ENCODE data around the gene NECTIN4.
A peak's percentile ranks its signal among the peaks of the same experiment; 100 is the strongest.
"Not testable (repeated sequence)": the region's sequence is repeated elsewhere in the genome, so short reads cannot be mapped to it uniquely, and the experiment has no call there.

NECTIN4 gene

GRCh38 chr1:161054232-161054631 lies 35.1 kb downstream of the NECTIN4 start:
- no peak for DNase-seq (ENCODE audit: low spot score)

DNA sequence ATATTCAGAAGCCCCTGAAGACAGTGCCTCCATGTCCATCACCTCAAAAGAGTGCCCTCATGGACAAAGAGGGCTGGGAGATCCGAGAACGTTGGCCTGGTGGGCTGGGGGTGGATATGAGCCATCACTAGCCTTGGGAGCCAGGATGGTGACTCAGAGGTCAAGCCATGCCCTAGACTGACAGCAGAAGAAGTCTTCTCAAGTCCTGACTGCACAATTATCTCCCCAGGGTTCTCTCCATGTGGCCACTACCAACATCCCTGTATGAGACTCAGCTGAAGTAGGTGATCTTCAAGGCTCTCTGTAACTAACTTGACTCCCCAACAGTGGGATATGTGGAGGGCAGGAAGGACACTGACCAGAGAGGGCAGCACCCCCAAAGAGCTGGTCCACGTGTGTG lies 36.5 kb downstream of the NECTIN4 start:
- DNase-seq (ENCODE audit: low spot score) = no peak

DNA sequence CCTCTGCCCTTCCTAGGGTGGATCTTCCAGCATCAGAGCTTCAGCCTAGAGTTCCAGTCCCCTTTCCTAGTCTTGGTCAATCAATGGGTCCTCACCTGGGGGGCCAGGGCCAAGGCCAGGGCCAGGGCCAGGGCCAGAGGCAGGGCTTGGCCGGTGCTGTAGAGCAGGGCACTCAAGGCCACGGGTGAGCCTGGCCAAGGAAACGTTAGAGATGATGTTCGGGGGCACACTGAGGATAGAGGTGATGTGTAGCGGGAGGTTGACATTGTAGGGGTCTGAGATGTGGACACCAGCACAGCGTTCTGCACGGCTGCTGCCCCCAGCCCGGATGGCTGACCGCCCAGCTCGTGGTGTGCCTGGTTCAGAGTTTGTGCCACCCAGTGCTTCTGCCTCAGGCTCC lies 38.1 kb downstream of the NECTIN4 start:
- DNase-seq (ENCODE audit: low spot score) = no peak

- DNase-seq (ENCODE audit: low spot score) = no peak
Observed at GRCh38 chr1:161048949-161049722, 40.2 kb downstream of the NECTIN4 start.

DNA sequence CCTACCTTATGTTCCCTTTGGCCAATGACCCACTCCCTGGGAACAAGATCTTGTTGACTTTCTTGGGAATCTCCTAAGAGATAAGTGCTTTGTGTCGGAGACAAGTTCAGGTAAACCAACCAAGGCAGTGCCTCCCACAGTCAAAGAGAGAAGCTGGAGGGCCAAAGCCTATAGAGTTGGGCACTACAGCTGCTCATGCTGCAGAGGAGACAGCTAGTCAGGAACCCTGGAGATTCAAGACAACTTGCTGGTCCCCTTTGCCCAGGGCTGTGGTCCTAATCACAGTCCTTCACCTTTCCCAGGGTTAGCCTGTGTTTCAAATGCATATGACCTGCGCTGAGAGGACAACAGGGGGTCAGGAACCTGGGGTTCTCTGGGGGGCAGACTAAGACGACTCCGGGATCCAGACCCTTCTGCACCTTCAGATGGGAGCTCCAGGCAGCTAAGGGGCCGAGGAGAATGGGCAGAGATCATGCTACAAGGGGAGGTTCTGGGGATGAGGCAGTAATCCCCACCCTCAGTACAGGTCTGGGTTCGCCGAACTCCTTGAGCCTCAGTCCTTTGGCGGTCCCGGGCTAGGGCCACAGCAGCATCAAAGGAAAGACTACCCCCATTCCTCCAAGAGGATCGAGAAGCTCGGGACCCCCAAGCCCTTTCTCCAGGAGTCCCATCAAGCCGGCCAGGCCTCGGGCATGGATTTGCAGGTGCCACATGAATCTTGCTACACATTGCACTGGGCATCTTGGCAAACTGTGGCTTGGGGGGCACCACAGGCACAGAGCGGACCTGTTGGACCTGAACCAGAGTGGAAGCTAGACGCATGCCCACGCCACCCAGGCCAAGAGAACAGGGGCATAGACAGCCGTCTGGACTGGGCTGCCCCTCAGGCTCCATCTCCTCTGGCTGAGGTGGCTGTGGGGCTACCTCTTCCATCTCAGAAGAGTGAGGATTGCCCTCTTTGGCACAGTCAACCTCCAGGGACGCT lies 41.6 kb downstream of the NECTIN4 start:
- DNase-seq (ENCODE audit: low spot score) = peak; percentile 54

DNA sequence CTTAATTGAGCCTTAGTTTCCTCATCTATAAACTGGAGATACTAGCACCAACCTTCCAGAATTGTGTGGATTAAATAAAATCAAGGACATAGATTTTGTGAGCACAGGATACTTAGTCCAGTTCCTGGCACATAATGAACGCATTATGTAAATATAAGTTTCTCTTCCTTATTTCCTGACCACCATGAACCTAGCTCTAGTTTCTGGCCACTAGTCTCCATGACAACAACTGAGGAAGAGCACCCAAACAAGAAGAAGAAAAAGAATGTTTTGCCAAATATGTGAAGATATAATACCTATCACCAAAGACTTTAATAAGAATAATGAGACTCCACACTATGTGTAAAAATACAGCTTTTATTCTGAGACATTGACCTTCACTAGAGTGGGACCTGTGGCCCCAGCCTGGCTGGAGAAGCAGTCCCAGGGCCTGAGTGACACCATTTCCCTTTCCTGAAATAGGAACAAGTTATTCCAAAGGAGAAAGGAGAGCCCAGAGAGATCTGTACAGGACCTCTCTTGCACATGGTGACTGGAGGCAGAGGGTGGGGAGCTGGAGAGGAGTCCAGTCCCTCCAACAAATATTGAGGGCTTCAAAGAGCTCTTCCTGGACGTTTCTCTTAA lies 42.6 kb downstream of the NECTIN4 start:
- DNase-seq (ENCODE audit: low spot score) = peak; percentile 92

- peak; percentile 99 for DNase-seq (ENCODE audit: low spot score)
Observed at GRCh38 chr1:161045736-161046604, 43.4 kb downstream of the NECTIN4 start, which contains the start of gene USF1. Gene USF1 (minus strand): TSS chr1:161045977. CDS start chr1:161043275, 2,702 bp downstream.

- peak; percentile 98 for DNase-seq (ENCODE audit: low spot score)
Observed at GRCh38 chr1:161044908-161045735, 44.2 kb downstream of the NECTIN4 start.

DNA sequence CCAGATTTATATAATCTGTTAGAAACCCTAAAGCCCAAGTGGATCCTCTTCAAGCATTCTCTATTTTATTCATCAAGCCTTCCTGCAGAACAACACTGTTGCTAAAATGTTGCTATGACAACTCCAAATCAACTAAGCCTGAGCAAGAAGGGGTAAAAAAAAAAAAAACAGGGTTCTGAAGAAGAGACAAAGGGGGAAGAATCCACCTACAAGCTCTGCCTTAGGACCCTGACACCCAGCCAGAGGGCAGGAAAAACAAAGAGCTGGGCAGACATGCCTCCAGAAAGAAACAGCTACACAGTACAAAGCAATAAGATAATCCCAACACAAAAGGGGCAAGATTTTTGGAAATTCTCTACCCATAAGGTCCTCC lies 44.8 kb downstream of the NECTIN4 start:
- DNase-seq (ENCODE audit: low spot score) = no peak

DNA sequence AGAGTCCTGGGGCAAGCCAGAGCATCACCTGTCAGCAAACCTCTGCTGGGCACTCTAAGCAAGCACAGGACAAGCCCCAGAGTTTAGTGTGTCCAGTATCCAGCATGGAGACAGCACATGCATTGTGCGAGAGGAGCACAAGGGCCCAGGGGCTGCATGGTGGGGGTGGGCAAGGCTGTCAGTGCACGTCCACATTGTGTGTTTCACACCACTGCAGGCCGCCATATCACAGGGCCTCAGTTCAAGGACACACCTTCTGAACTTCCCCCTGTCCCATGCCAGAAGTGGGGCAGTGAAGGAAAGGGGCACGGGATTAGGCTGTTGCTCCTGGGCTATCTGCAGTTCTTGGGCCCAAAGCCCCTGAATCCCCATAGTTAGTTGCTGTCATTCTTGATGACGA lies 49.8 kb downstream of the NECTIN4 start:
- DNase-seq (ENCODE audit: low spot score) = no peak

GRCh38 chr1:161039154-161039545 lies 50.2 kb downstream of the NECTIN4 start:
- DNase-seq (ENCODE audit: low spot score) = no peak

GRCh38 chr1:161038523-161039153 lies 50.7 kb downstream of the NECTIN4 start, which contains the start of gene TSTD1:
Gene TSTD1 (minus strand): TSS chr1:161038964. CDS start chr1:161038889, 75 bp downstream.
- peak; percentile 95 for DNase-seq (ENCODE audit: low spot score)

DNA sequence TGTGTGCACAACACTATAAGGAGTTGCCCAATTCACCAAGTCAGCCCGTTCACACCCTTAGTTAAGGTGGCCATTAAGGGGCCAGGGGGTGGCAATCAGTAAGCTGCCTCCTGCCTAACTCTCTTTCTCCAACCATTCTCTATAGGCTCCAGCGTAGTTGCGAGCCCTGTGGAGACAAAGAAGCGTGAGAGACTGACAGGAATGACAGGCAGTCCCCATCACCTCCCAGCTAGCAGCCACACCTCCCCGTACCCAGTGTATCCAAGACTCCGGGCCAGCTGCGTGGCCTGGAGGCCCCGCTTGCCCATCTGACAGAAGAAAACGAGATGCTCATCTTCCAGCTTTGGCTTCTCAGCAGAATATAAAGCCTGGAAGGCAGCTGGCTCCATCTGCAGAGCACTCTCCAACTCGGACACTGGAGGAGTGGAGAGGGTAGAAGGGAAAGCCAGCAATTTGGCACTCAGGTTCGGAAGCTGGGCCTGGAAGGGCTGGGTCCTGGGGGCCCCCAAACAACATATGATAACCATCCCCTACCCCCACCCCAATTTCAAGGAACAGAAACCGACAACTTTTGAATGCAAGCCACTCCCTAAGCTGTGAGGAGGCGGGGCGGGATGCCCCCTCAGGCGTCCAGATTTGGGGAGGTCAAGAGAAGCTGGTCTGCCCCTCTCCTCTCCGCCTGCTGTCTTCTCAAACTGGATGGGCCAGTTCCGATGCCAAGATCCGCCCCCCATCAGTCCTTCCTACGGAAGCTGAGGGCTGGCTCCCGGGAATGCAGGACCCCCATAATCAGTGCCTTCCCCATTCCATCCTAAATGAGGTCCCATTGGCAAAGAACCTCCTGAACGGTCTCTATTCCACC lies 51.5 kb downstream of the NECTIN4 start:
- DNase-seq (ENCODE audit: low spot score) = no peak

DNA sequence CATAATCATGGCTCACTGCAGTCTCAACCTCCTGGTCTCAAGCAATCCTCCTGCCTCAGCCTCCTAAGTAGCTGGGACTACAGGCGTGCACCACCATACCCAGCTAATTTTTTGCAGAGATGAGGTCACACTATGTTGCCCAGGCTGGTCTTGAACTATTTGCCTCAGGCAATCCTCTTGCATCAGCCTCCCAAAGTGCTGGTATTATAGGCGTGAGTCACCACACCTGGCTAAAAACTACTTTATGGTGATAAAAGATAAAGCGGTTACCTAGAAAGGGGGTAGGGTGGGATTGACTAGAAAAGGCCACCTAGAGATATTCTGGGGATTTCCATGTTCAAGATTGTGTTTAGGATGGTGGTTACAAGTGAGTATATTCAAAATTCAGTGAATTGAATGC lies 55.6 kb downstream of the NECTIN4 start:
- DNase-seq (ENCODE audit: low spot score) = no peak

GRCh38 chr1:161032409-161032808 lies 56.9 kb downstream of the NECTIN4 start:
- DNase-seq (ENCODE audit: low spot score) = no peak

- DNase-seq (ENCODE audit: low spot score) = no peak
Observed at GRCh38 chr1:161031874-161032273, 57.5 kb downstream of the NECTIN4 start.

GRCh38 chr1:161029466-161029865 lies 59.9 kb downstream of the NECTIN4 start:
- DNase-seq (ENCODE audit: low spot score) = not testable (repeated sequence)

DNA sequence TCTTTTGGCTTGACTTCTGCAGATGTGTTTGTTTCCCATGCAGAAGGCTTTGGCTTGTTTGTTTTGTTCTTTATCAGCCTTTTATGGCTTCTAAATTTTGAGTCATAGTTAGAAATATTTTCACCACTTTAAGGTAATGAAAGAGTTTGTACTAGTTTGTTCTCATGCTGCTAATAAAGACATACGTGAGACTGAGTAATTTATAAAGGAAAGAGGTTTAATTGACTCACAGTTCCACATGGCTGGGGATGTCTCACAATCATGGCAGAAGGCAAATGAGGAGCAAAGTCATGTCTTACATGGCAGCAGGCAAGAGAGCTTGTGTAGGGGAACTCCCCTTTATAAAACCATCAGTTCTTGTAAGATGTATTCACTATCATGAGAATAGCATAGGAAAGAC lies 62.4 kb downstream of the NECTIN4 start:
- DNase-seq (ENCODE audit: low spot score) = not testable (repeated sequence)

DNA sequence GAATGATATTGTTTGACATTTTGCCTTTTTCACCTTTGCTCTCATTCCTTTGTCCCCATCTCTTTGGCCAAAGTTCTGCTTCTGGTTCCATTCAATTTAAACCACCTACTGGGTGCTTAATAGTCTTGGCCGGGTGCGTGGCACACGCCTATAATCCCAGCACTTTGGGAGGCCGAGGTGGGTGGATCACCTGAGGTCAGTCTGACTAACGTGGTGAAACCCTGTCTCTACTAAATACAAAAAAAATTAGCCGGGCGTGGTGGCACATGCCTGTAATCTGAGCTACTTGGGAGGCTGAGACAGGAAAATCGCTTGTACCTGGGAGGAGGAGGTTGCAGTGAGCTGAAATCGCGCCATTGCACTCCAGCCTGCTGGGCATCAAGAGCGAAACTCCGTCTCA lies 66.9 kb downstream of the NECTIN4 start:
- not testable (repeated sequence) for DNase-seq (ENCODE audit: low spot score)

Measured in NAMALWA (cell line).